Mesendoderm (in vitro differentiated cells): ENCODE data around the gene KASH5.
A peak's percentile ranks its signal among the peaks of the same experiment; 100 is the strongest.

ENCODE experiments used
- DNase-seq: peaks from one replicate; pipeline ENCODE4 v3.0.0; 2013
- H2AK5ac ChIP-seq: 2 replicates; pipeline ENCODE4 v1.6.1; 2013; ENCODE audit warnings: low read length, inconsistent platforms
- H2BK120ac ChIP-seq: 2 replicates; pipeline ENCODE4 v1.6.1; 2013; ENCODE audit warnings: low read depth, mild to moderate bottlenecking, low read length, moderate library complexity, mixed read lengths
- H2BK15ac ChIP-seq: replicated peaks from 2 replicates; pipeline ENCODE4 v1.6.1; 2013; ENCODE audit warnings: low read depth, mild to moderate bottlenecking, moderate library complexity
- H2BK5ac ChIP-seq: 2 replicates; pipeline ENCODE4 v1.6.1; 2013; ENCODE audit warnings: low read length, inconsistent platforms
- H3K18ac ChIP-seq: 2 replicates; pipeline ENCODE4 v1.6.1; 2013; ENCODE audit warnings: mild to moderate bottlenecking, low read length, mixed read lengths
- H3K23ac ChIP-seq: one replicate; pipeline ENCODE4 v1.6.1; 2013; ENCODE audit warnings: low read length
- H3K27ac ChIP-seq: 2 replicates; pipeline ENCODE4 v1.5.1; 2013; ENCODE audit warnings: low read depth, mild to moderate bottlenecking, inconsistent platforms, low read length, moderate library complexity
- H3K27me3 ChIP-seq: 2 replicates; pipeline ENCODE4 v1.6.1; 2013; ENCODE audit warnings: low read length, control low read depth, mild to moderate bottlenecking, inconsistent platforms; ENCODE audit not compliant: insufficient read depth, poor library complexity
- H3K36me3 ChIP-seq: 2 replicates; pipeline ENCODE4 v1.6.1; 2013; ENCODE audit warnings: low read length, inconsistent platforms; ENCODE audit not compliant: control insufficient read depth, insufficient read depth
- H3K4ac ChIP-seq: one replicate; pipeline ENCODE4 v1.6.1; 2013; ENCODE audit warnings: low read depth, mild to moderate bottlenecking, low read length, moderate library complexity
- H3K4me1 ChIP-seq: 2 replicates; pipeline ENCODE4 v1.6.1; 2013; ENCODE audit warnings: low read depth, low read length, inconsistent platforms; ENCODE audit not compliant: control insufficient read depth
- H3K4me2 ChIP-seq: 2 replicates; pipeline ENCODE4 v1.6.1; 2013; ENCODE audit warnings: low read length
- H3K4me3 ChIP-seq: 2 replicates; pipeline ENCODE4 v1.5.1; 2013; ENCODE audit warnings: mild to moderate bottlenecking, low read length
- H3K56ac ChIP-seq: one replicate; pipeline ENCODE4 v1.6.1; 2013; ENCODE audit warnings: low read length
- H3K79me1 ChIP-seq: 2 replicates; pipeline ENCODE4 v1.6.1; 2013; ENCODE audit warnings: low read length, inconsistent platforms
- H3K79me2 ChIP-seq: 2 replicates; pipeline ENCODE4 v1.6.1; 2013; ENCODE audit warnings: mild to moderate bottlenecking, low read length; ENCODE audit not compliant: control insufficient read depth, insufficient read depth
- H3K9ac ChIP-seq: 2 replicates; pipeline ENCODE4 v1.6.1; 2013; ENCODE audit warnings: low read length, inconsistent platforms
- H4K5ac ChIP-seq: one replicate; pipeline ENCODE4 v1.6.1; 2013; ENCODE audit warnings: low read length
- H4K8ac ChIP-seq: one replicate; pipeline ENCODE4 v1.6.1; 2013; ENCODE audit warnings: low read depth, mild to moderate bottlenecking, control low read depth, low read length, moderate library complexity
- WGBS: extraction: QIAGEN DNeasy Blood & Tissue Kit; methylation state at CpG from one replicate; pipeline ENCODE4 v1.1.7; 2013; ENCODE audit warnings: low lambda C conversion rate, missing lambda C conversion rate; ENCODE audit not compliant: insufficient coverage; ENCODE audit errors: extremely low coverage; 5-methylcytosine and 5-hydroxymethylcytosine counted together

The KASH5 gene

DNA sequence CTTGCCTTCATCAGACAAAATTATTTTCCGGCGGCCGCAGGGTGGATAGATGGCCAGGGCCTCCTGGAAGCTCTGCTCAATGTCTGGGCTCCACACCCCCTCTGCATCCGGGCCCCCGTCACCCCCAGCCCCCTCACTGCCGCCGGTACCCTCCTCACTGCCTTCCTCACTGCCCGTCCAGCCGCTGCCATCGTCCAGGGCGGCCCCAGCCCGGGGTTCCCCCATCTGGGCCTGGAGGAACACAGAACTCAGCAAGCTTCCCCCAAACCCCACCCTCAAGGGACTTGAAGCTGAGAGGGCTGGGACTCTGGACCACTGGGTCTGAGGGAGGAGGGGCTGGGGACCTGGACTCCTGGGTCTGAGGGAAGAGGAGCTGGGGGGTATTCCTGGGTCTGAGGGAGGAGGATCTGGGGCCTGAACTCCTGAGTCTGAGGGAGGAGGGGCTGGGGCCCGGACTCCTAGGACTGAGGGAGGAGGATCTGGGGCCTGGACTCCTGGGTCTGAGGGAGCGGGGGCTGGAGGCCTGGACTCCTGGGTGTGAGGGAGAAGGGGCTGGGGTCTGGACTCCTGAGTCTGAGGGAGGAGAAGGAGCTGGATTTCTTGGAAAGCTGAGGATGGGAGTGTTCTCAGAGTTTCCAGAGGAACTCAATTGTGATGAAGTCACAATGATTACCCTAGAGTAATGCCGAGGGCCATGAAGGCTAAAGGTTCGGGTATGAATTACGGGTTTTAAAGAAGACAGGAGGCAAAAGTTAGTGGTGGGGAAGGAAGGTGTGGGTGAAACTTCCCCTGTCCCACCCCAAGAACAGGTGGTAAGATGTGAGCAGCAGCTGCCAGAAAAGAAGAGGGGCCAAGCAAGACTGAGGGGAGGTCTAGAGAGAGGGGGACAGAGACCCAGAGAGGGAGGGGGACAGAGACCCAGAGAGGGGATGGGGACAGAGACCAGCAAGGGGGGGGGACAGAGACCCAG lies 27.9 kb upstream of the KASH5 start:
- no peak overlapping the region for H2BK15ac ChIP-seq
- H3K4ac ChIP-seq, result peak overlapping the region; percentile 84
- H3K18ac ChIP-seq, result peak overlapping the region; percentile 65
- H3K9ac ChIP-seq, result peak overlapping the region; percentile 98
- no peak overlapping the region for H4K5ac ChIP-seq
- H3K79me2 ChIP-seq, result peaks cover 26% of the 10 kb centered on the region
- H3K36me3 ChIP-seq, result peaks cover 9% of the 10 kb centered on the region
- no peaks in the 10 kb centered on the region for H3K4me1 ChIP-seq
- peak overlapping the region; percentile 84 for H3K56ac ChIP-seq
- no peak overlapping the region for H3K4me3 ChIP-seq
- H3K4me2 ChIP-seq, result peak overlapping the region; percentile 15
- no peak overlapping the region for H3K23ac ChIP-seq
- no peak overlapping the region for H3K27ac ChIP-seq
- no peak overlapping the region for H4K8ac ChIP-seq
- H2BK5ac ChIP-seq, result no peak overlapping the region
- H2BK120ac ChIP-seq, result no peak overlapping the region
- H3K27me3 ChIP-seq, result no peaks in the 10 kb centered on the region
- no CpG with 5 or more reads among the region's 17 CpGs for WGBS
- H3K79me1 ChIP-seq, result peaks cover 20% of the 10 kb centered on the region
- no peak for DNase-seq
- no peak overlapping the region for H2AK5ac ChIP-seq

DNA sequence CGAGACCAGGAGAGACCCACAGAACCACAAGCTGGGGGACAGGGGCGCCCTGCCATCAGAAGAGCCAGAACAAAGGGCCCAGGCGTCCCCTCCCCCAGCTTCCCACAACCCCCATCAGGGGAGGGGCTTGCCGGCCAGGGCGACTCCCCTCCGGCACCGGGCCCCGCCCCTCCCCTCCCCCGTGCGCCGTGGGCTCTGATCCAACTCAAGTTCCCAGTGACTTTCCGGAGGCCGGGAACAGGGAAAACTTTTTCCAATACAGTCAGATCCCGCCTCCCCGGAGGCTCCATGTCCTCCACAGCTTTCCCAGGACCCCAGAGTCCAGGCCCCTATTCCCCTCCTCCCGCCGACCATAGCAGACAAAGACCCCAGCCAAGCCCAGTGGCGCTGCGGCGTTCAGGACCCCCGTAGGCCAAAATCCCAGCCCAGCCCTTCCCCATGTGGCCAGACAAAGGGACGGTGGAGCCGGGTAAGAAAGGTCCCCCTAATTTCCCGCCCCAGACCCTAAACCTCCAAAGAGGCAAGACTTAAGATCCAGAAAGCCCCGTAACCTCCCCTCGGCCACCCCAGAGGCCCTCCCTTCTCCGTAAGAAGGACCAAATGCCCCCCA lies 26.5 kb upstream of the KASH5 start:
- H3K4me3 ChIP-seq, result peak overlapping the region; percentile 98
- peak overlapping the region; percentile 33 for H2BK120ac ChIP-seq
- H3K4me1 ChIP-seq, result no peaks in the 10 kb centered on the region
- peak overlapping the region; percentile 89 for H2BK5ac ChIP-seq
- no peaks in the 10 kb centered on the region for H3K27me3 ChIP-seq
- H3K27ac ChIP-seq, result peak overlapping the region; percentile 92
- peak overlapping the region; percentile 99 for H3K18ac ChIP-seq
- H2BK15ac ChIP-seq, result no peak overlapping the region
- H3K23ac ChIP-seq, result peak overlapping the region; percentile 59
- WGBS, result no CpG with 5 or more reads among the region's 27 CpGs
- peaks cover 6% of the 10 kb centered on the region for H3K36me3 ChIP-seq
- peaks cover 26% of the 10 kb centered on the region for H3K79me2 ChIP-seq
- peak overlapping the region; percentile 98 for H3K9ac ChIP-seq
- peaks cover 19% of the 10 kb centered on the region for H3K79me1 ChIP-seq
- H3K4ac ChIP-seq, result peak overlapping the region; percentile 94
- DNase-seq, result peak; percentile 88
- H3K4me2 ChIP-seq, result peak overlapping the region; percentile 23
- H2AK5ac ChIP-seq, result peak overlapping the region; percentile 18
- no peak overlapping the region for H4K5ac ChIP-seq
- H3K56ac ChIP-seq, result peak overlapping the region; percentile 98
- H4K8ac ChIP-seq, result peak overlapping the region; percentile 83

DNA sequence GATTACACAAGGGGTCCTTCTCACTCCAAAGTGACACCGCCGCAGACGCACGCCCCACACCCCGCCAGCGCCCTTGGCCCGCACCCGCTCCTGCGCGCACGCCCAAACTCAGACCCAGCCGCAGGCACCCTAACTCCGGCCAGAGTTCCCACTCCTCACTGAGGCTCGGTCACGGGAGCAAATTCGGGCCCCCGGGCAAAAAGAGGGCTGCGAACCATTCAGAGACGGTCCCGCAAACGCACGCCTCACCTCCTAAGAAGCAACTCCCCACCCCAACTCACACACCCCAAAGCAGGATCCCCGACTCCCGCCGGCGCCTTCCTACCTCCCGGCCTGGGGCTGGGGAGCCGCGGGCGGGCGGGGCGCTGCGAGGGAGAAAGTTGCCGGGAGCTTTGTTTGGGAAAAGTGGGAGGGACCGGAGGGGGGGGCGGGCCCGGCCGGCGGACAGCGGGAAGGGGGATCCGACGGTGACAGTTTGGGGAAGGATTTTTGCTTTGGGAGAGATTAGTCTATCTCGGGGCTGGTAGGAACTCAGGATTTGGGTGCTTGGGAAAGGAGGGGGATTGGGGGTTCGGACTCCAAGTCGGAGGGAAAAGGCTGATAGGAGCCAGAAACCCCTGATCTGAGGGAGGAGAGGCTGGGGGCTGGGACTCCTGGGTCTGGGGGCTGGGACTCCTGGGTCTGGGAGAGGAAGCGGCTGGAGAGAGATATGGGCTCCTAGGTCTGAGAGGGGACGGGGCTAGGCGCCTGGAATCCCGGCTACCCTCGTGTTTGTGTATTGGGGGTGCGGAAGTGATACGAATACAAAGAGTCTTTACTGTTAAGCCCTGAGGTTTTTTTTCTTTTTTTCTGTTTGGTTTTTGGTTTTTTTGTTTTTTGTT lies 25.8 kb upstream of the KASH5 start, which contains the start of gene TEAD2:
Gene TEAD2 (minus strand): TSS at position 369 of the 881 bp plus-strand sequence. CDS start 2,341 bp downstream, outside the sequence.
- WGBS, result no CpG with 5 or more reads among the region's 52 CpGs
- Histone ChIP-seq H3K79me1 (peaks cover 15% of the 10 kb centered on the region), H3K9ac (peak within 1 kb of the TSS; percentile 98), H3K27me3 (no peaks in the 10 kb centered on the region), H3K18ac (peak within 1 kb of the TSS; percentile 99), H3K27ac (peak within 1 kb of the TSS; percentile 92), H4K8ac (peak within 1 kb of the TSS; percentile 83), H2AK5ac (peak within 1 kb of the TSS; percentile 58), H3K4me3 (peak within 1 kb of the TSS; percentile 98), H3K23ac (peak within 1 kb of the TSS; percentile 97), H3K79me2 (peaks cover 26% of the 10 kb centered on the region), H3K4ac (peak within 1 kb of the TSS; percentile 94), H3K4me2 (peak within 1 kb of the TSS; percentile 75), H2BK15ac (no peak within 1 kb of the TSS), H4K5ac (no peak within 1 kb of the TSS), H2BK120ac (peak within 1 kb of the TSS; percentile 33), H3K56ac (peak within 1 kb of the TSS; percentile 98), H3K36me3 (peaks cover 3% of the 10 kb centered on the region), H3K4me1 (no peaks in the 10 kb centered on the region), H2BK5ac (peak within 1 kb of the TSS; percentile 89)
- DNase-seq, result peak; percentile 82

DNA sequence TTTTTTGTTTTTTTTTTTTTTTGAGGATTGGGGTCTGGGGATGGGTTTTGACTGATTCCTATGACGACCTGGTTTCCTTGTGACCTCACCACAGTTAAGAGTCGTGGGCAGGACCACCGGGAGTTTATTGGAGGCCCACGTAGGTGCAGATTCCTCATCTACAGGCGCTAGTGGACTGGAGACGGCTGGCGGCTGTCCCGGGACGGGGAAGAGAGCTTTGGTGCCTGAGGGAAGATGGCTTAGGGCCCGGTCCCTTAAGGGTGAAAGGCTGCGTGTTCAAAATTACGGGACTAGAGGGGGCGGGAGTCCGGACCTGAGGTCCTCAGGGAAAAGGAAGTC lies 25.2 kb upstream of the KASH5 start:
- peaks cover 26% of the 10 kb centered on the region for H3K79me2 ChIP-seq
- no peak overlapping the region for H4K8ac ChIP-seq
- H4K5ac ChIP-seq, result no peak overlapping the region
- no peak overlapping the region for H2BK15ac ChIP-seq
- H2AK5ac ChIP-seq, result peak overlapping the region; percentile 58
- peaks cover 3% of the 10 kb centered on the region for H3K36me3 ChIP-seq
- no peak overlapping the region for H3K4ac ChIP-seq
- H3K4me2 ChIP-seq, result peak overlapping the region; percentile 73
- peak overlapping the region; percentile 87 for H3K27ac ChIP-seq
- peak overlapping the region; percentile 81 for H3K9ac ChIP-seq
- DNase-seq, result no peak
- H3K27me3 ChIP-seq, result no peaks in the 10 kb centered on the region
- no peaks in the 10 kb centered on the region for H3K4me1 ChIP-seq
- WGBS, result no CpG with 5 or more reads among the region's 14 CpGs
- H3K79me1 ChIP-seq, result peaks cover 12% of the 10 kb centered on the region
- H3K56ac ChIP-seq, result peak overlapping the region; percentile 91
- H3K4me3 ChIP-seq, result peak overlapping the region; percentile 25
- no peak overlapping the region for H2BK120ac ChIP-seq
- peak overlapping the region; percentile 97 for H3K23ac ChIP-seq
- H2BK5ac ChIP-seq, result peak overlapping the region; percentile 73
- H3K18ac ChIP-seq, result peak overlapping the region; percentile 34

DNA sequence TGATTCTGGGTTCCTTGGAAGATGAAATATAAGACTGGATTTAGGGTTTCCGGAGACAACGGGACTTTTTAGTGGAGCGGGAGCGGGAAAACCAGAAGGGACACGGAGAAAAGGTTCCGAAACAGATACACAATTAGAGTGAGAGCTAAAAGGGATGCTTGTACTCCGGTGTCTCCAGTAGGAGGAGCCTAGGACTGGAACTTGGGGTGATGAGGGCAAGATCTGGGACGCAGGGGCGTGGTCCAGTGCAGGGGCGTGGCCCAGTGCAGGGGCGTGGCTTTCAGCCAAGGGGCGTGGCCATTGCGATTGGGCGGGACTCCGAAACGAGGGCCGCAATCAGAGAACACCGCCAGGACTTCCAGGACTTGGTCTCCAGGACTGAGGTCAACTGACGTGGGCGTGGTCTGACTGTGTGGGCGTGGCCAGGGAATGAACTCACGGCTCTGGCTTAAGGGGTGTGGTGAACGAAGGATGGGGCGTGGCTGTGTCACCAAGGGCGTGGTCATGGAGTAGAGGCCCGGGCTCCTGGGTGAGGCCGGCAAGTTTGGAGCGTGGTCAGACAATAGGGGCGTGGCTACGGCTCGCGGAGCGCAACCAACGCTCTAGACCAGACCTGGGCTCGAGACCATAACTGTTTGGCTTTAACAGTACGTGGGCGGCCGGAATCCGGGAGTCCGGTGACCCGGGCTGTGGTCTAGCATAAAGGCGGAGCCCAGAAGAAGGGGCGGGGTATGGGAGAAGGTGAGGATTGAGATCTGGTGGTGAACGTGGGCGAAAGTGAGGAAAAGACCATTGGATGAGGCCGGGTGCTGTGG lies 24.6 kb upstream of the KASH5 start, which contains the start of gene DKKL1:
Gene DKKL1 (plus strand): TSS at position 610 of the 815 bp plus-strand sequence. CDS start 122 bp downstream, at position 732.
- no peaks in the 10 kb centered on the region for H3K27me3 ChIP-seq
- peak within 1 kb of the TSS; percentile 97 for H3K23ac ChIP-seq
- H3K4me1 ChIP-seq, result no peaks in the 10 kb centered on the region
- peak within 1 kb of the TSS; percentile 87 for H3K27ac ChIP-seq
- H3K56ac ChIP-seq, result peak within 1 kb of the TSS; percentile 91
- no peak within 1 kb of the TSS for H4K5ac ChIP-seq
- H2BK5ac ChIP-seq, result peak within 1 kb of the TSS; percentile 73
- H3K36me3 ChIP-seq, result peaks cover 3% of the 10 kb centered on the region
- peak within 1 kb of the TSS; percentile 25 for H3K4me3 ChIP-seq
- H3K4ac ChIP-seq, result no peak within 1 kb of the TSS
- no peak within 1 kb of the TSS for H4K8ac ChIP-seq
- WGBS, result no CpG with 5 or more reads among the region's 46 CpGs
- no peak within 1 kb of the TSS for H2BK120ac ChIP-seq
- peaks cover 26% of the 10 kb centered on the region for H3K79me2 ChIP-seq
- H3K79me1 ChIP-seq, result peaks cover 12% of the 10 kb centered on the region
- H3K4me2 ChIP-seq, result peak within 1 kb of the TSS; percentile 75
- peak within 1 kb of the TSS; percentile 34 for H3K18ac ChIP-seq
- H2BK15ac ChIP-seq, result no peak within 1 kb of the TSS
- DNase-seq, result peak; percentile 100
- H3K9ac ChIP-seq, result peak within 1 kb of the TSS; percentile 81
- peak within 1 kb of the TSS; percentile 58 for H2AK5ac ChIP-seq
